Measurements from ENCODE around the gene MYH16.
"Not testable (repeated sequence)": the region's sequence is repeated elsewhere in the genome, so short reads cannot be mapped to it uniquely, and the experiment has no call there.

Gene MYH16

DNA sequence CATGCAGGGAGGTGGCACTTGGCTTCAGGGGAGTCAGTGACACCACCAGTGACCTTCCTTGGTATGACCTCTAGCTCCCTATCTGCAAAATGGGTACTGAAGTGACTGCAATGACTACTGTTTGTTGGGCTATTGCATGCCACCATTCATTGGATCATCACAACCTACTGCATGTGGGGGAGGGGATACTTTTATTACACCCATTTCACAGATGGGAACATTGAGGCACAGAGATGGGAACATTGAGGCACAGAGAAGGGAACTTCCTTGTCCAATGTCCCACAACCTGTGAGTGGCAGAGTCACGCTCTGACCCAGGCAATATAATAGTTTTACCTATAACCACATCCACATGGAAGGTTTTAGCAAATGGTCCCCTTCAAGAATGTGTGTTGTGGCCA, 12.2 kb upstream of the MYH16 start:
- TF ChIP-seq CTCF (IDR thresholded peaks at IDR 0.05; ENCODE audit: borderline replicate concordance, insufficient read depth, low read depth, low read length), result no peak
- no peak overlapping the region for H3K4me3 ChIP-seq (ENCODE audit: low read depth, low read length)

- TF ChIP-seq CTCF (IDR thresholded peaks at IDR 0.05; ENCODE audit: borderline replicate concordance, insufficient read depth, low read depth, low read length), result no peak
Measured at GRCh38 chr7:99261646-99262045, 11.0 kb upstream of the MYH16 start.

GRCh38 chr7:99265848-99266480, 6.7 kb upstream of the MYH16 start:
- no peak for TF ChIP-seq CTCF (IDR thresholded peaks at IDR 0.05; ENCODE audit: borderline replicate concordance, insufficient read depth, low read depth, low read length)

More at GRCh38 chr7:99261646-99262045, 11.0 kb upstream of the MYH16 start:
- no peak overlapping the region for H3K4me3 ChIP-seq (ENCODE audit: low read depth, low read length)

DNA sequence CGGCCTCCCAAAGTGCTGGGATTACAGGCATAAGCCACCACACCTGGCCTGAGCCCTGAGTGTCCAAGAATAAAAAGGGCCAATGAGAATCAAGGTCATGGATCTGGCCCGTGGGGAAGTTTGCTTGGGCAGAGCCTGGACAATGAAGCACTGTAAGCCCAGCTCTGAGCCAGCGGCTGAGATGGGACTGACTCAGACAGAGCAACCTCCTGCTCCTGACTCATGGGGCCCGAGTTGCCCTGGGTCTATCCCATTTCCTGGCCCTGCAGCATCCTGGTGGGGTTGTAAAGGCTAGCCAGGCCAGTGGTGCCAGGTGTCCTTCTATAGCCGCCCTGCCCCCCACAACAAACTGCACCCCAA, 5.2 kb upstream of the MYH16 start:
- no peak for TF ChIP-seq CTCF (IDR thresholded peaks at IDR 0.05; ENCODE audit: borderline replicate concordance, insufficient read depth, low read depth, low read length)

More at GRCh38 chr7:99265848-99266480, 6.7 kb upstream of the MYH16 start:
- H3K4me3 ChIP-seq (ENCODE audit: low read depth, low read length), result no peak overlapping the region

DNA sequence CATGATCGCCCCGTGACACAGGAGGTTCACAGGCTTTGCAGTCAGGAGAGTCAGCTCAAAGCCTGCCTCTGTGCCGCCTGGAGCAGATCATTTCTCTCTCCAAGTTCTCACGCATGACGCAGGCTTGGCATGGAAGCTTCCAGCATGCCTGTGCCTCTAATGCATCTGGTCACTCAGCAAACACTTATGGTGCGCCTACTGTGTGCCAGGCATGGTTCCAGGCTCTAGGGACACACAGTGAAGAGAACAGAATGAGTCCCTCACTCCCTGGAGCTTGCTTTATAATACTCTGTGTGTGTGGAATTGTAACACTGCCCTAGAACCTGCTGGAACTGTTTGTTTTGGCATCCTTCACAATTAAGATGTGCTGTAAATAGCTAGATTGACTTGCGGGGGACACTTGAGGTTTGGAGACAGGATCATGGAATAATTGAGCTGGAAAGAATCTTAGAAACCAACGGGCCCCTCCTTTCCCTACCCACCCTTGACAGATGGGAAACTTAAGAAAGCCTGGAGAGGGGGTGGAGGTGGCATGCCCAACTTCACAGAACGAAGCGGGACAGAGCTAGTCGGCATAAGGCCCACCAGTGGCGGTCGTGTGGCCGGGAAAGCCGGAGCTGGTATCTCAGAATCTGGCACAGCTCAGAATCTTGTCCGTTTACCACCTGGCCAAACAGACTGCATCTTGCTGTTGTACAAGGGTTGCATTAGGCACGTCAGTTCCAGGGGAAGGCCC, 4.6 kb upstream of the MYH16 start:
- H3K4me3 ChIP-seq (ENCODE audit: low read depth, low read length), result no peak overlapping the region
- TF ChIP-seq CTCF (IDR thresholded peaks at IDR 0.05; ENCODE audit: borderline replicate concordance, insufficient read depth, low read depth, low read length), result no peak

More for the DNA sequence above, 5.2 kb upstream of the MYH16 start:
- no peak overlapping the region for H3K4me3 ChIP-seq (ENCODE audit: low read depth, low read length)

DNA sequence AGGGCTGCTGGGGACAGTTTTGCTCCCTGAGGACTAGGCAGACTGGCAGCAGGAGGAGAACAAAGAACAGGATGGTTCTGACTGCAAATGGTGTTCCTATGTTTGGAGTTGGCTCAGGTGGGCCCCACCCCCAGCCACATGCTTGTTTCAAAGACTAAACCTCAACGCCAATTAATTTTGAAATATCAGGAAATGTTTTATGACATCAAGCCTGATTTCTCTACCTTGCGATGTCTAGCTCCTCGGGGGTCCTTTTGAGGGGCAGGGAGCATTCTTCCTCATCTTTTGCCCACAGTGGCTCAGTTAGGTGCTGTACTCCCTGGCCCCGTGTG, 4.1 kb upstream of the MYH16 start:
- no peak for TF ChIP-seq CTCF (IDR thresholded peaks at IDR 0.05; ENCODE audit: borderline replicate concordance, insufficient read depth, low read depth, low read length)
- H3K4me3 ChIP-seq (ENCODE audit: low read depth, low read length), result no peak overlapping the region

DNA sequence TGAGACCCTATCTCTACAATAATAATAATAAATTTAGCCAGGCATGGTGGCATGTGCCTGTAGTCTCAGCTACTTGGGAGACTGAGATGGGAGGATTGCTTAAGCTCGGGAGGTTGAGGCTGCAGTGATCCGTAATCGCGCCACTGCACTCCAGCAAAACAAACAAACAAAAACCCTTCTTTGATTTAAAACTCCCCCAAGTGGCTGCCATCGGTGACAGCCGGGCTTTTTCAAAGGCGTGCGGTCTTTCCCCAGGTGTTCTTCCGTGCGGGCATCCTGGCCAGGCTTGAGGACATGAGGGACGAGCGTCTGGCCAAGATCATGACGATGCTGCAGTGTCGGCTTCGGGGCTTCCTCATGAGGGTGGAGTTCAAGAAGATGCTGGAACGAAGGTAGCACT, 1.9 kb upstream of the MYH16 start:
- no peak for TF ChIP-seq CTCF (IDR thresholded peaks at IDR 0.05; ENCODE audit: borderline replicate concordance, insufficient read depth, low read depth, low read length)
- no peak overlapping the region for H3K4me3 ChIP-seq (ENCODE audit: low read depth, low read length)

- H3K4me3 ChIP-seq (ENCODE audit: low read depth, low read length), result not testable (repeated sequence)
Measured at GRCh38 chr7:99273561-99273960, 922 bp downstream of the MYH16 start.

DNA sequence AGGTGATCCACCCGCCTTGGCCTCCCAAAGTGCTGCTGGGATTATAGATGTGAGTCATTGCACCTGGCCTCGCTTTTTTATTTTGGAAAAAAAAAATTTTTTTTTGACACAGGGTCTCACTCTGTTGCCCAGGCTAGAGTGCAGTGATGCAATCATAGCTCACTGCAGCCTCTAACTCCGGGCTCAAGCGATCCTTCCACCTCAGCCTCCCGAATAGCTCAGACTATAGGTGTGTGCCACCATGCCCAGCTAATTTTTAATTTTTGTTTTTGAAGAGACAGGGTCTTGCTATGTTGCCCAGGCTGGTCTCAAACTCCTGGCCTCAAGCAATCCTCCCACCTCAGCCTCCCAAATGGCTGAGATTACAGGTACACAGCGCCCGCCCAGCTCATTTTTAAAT, 2.3 kb downstream of the MYH16 start:
- not testable (repeated sequence) for H3K4me3 ChIP-seq (ENCODE audit: low read depth, low read length)
